Tibial artery (tissue), 4 donors: ENCODE data around the gene LRP3.

ENCODE experiments used
- DNase-seq, 2 donors: peaks; one replicate each; pipeline ENCODE4 v3.0.0-alpha.2; 2019
- H3K27ac ChIP-seq, 2 donors: fragments of 200-600 bp; sonication (generic) in 1 of 2; 1 replicate in 1 of 2; 2 replicates in 1 of 2; pipeline ENCODE4 v1.5.1; 2018 to 2019; ENCODE audit warnings: mild to moderate bottlenecking in 1 of 2
- H3K27me3 ChIP-seq, 2 donors: fragments of 200-600 bp; sonication (generic) in 1 of 2; one replicate each; pipeline versions ENCODE4 v1.5.1 to v1.6.0; 2016 to 2019
- H3K36me3 ChIP-seq, 3 donors: fragments of 200-600 bp; sonication (generic) in 2 of 3; one replicate each; pipeline ENCODE4 v1.5.1; 2016 to 2019; ENCODE audit warnings: mild to moderate bottlenecking in 2 of 3
- H3K4me1 ChIP-seq, 4 donors: fragments of 200-600 bp; sonication (generic) in 2 of 4; 1 replicate in 3 of 4; 2 replicates in 1 of 4; pipeline ENCODE4 v1.5.1; 2016 to 2019
- H3K4me3 ChIP-seq, 2 donors: fragments of 200-600 bp; sonication (generic) in 1 of 2; 1 replicate in 1 of 2; 2 replicates in 1 of 2; pipeline ENCODE4 v1.5.1; 2018 to 2019; ENCODE audit warnings: mild to moderate bottlenecking in 2 of 2
- H3K9me3 ChIP-seq, 3 donors: fragments of 200-600 bp; sonication (generic) in 1 of 3; one replicate each; pipeline ENCODE4 v1.5.1; 2016 to 2019
- intact Hi-C: fragments of 100-400 bp; cut with DNase I; formaldehyde crosslinking; loops from one replicate; pipeline ENCODE4 v1.15.0; 2023; ENCODE audit warnings: low total_unique reads
- TF ChIP-seq, protein P1 (sequence below), 2 experiments: fragments of 200-600 bp in 1 of 2; fragments of 450-650 bp in 1 of 2; IDR thresholded peaks; one replicate each; pipeline ENCODE4 v1.5.1; 2017 to 2019; ENCODE audit warnings: antibody characterized with exemption in 2 of 2, mild to moderate bottlenecking in 1 of 2, moderate library complexity in 1 of 2

LRP3 gene

DNA sequence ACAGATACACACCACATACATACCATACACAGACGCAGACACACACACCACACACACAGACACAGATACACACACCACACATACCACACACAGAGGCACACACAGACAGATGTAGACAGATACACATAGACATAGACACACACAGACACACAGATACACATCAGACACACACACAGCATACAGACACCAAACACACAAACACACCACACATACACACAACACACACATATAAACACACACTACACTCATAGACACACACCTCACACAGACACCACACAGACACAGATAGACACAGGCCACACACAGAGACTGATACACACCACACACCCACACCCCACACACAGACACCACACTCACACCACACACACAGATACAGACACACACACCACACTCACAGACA is 56.4 kb downstream of the LRP3 start:
- no peak overlapping the region for H3K27ac ChIP-seq
- intact Hi-C loops = no loop called here
- no peak overlapping the region for H3K4me3 ChIP-seq
- no peaks in the 10 kb centered on the region for H3K4me1 ChIP-seq
- H3K27me3 ChIP-seq = peaks cover 0 to 37% of the 10 kb centered on the region in 2 donors
- DNase-seq = no peak
- TF ChIP-seq, protein P1, sequence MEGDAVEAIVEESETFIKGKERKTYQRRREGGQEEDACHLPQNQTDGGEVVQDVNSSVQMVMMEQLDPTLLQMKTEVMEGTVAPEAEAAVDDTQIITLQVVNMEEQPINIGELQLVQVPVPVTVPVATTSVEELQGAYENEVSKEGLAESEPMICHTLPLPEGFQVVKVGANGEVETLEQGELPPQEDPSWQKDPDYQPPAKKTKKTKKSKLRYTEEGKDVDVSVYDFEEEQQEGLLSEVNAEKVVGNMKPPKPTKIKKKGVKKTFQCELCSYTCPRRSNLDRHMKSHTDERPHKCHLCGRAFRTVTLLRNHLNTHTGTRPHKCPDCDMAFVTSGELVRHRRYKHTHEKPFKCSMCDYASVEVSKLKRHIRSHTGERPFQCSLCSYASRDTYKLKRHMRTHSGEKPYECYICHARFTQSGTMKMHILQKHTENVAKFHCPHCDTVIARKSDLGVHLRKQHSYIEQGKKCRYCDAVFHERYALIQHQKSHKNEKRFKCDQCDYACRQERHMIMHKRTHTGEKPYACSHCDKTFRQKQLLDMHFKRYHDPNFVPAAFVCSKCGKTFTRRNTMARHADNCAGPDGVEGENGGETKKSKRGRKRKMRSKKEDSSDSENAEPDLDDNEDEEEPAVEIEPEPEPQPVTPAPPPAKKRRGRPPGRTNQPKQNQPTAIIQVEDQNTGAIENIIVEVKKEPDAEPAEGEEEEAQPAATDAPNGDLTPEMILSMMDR (IDR thresholded peaks at IDR 0.05) = no peak
- peaks cover 0 to 7% (median 6%) of the 10 kb centered on the region in 3 donors for H3K9me3 ChIP-seq
- no peaks in the 10 kb centered on the region for H3K36me3 ChIP-seq

GRCh38 chr19:33251076-33251475 is 56.9 kb downstream of the LRP3 start:
- intact Hi-C loops = no loop called here
- H3K4me3 ChIP-seq = no peak overlapping the region
- peaks cover 0 to 37% of the 10 kb centered on the region in 2 donors for H3K27me3 ChIP-seq
- no peak overlapping the region for H3K27ac ChIP-seq
- DNase-seq = no peak
- peaks cover 0 to 2% (median under 1%) of the 10 kb centered on the region in 3 donors for H3K9me3 ChIP-seq
- H3K4me1 ChIP-seq = no peaks in the 10 kb centered on the region
- no peaks in the 10 kb centered on the region for H3K36me3 ChIP-seq
- TF ChIP-seq, protein P1 (IDR thresholded peaks at IDR 0.05) = no peak

DNA sequence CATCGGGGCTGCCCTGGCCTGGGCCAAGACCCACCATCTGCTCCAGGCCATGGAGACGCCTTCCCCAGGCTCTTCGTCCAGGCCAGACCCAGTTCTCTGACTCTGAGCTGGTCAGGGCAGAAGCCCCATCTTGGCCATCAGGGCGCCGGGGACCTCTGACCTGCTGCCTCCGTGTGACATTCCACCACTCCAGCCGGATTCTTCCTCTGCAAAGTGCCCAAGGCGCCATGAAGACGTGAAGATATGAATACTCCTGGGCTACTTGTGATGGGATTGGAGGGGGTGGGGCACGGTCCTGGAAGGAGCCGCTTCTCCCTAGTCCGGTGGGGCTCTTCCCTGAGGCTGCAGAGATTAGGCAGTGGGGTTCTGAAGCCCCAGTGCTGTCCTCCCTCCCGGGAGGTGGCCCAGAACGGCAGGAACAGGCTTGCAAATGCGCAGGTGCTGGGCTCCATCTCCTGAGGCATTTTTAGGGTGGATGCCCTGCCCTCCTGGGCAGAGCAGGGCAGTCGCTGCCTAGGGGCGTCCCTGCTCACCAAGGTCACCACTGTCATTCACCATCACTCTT is 57.5 kb downstream of the LRP3 start:
- no peaks in the 10 kb centered on the region for H3K36me3 ChIP-seq
- no peak for DNase-seq
- H3K4me1 ChIP-seq = no peaks in the 10 kb centered on the region
- peaks cover 0 to 37% of the 10 kb centered on the region in 2 donors for H3K27me3 ChIP-seq
- no peaks in the 10 kb centered on the region for H3K9me3 ChIP-seq
- no peak overlapping the region for H3K27ac ChIP-seq
- no peak overlapping the region for H3K4me3 ChIP-seq
- intact Hi-C loops = no loop called here
- TF ChIP-seq, protein P1 (IDR thresholded peaks at IDR 0.05) = no peak

GRCh38 chr19:33252418-33252962 is 58.4 kb downstream of the LRP3 start:
- peaks cover 0 to 37% of the 10 kb centered on the region in 2 donors for H3K27me3 ChIP-seq
- H3K36me3 ChIP-seq = no peaks in the 10 kb centered on the region
- H3K27ac ChIP-seq = no peak overlapping the region
- no peak for DNase-seq
- peaks cover 0 to 3% (median 2%) of the 10 kb centered on the region in 3 donors for H3K9me3 ChIP-seq
- no peak overlapping the region for H3K4me3 ChIP-seq
- intact Hi-C loops = no loop called here
- H3K4me1 ChIP-seq = no peaks in the 10 kb centered on the region
- TF ChIP-seq, protein P1 (IDR thresholded peaks at IDR 0.05) = no peak

DNA sequence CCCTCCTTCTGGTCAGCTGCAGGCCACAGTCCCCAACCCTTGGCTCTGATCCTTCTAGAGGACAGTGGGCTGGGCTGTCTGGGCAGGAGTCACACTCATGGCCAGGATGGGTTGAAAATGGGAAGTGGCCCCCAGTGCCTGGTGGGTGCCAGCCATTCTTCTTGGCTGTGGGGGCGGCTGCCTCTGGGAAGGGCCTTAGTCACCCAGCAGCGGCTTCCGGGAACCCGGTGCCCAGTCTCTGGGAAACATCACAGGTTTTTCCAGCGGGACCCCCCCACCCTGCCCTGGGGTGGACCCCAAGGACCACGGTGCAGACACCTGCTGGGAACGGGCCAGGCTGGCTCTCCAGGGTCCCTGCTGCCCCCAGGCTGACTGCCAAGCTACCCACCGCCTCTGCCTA is 58.8 kb downstream of the LRP3 start:
- intact Hi-C loops = no loop called here
- Histone ChIP-seq H3K36me3 (no peaks in the 10 kb centered on the region), H3K4me1 (no peaks in the 10 kb centered on the region), H3K9me3 (peaks cover 0 to 8% (median 6%) of the 10 kb centered on the region in 3 donors), H3K27ac (no peak overlapping the region), H3K27me3 (peaks cover 0 to 37% of the 10 kb centered on the region in 2 donors), H3K4me3 (no peak overlapping the region)
- DNase-seq = no peak
- TF ChIP-seq, protein P1 (IDR thresholded peaks at IDR 0.05) = no peak
